DND-41 (cell line): Measurements from ENCODE around the gene PARN.

ENCODE experiments used
- ATAC-seq: fragments of 200-7000 bp; cut with Tn5 transposase; 3 replicates; pipeline ENCODE4 v1.9.1; 2021; ENCODE audit warnings: low read depth; ENCODE audit not compliant: insufficient read depth
- DNase-seq: peaks from one replicate; pipeline ENCODE4 v3.0.0-alpha.2; 2020
- H2AFZ ChIP-seq: 2 replicates; pipeline ENCODE4 v1.6.0; 2012; ENCODE audit warnings: low read depth, low read length
- H3K27ac ChIP-seq: 2 replicates; pipeline ENCODE4 v1.5.1; 2012; ENCODE audit warnings: low read length, inconsistent platforms
- H3K27me3 ChIP-seq: fragments of 200-600 bp; sonication (generic); 2 replicates; pipeline ENCODE4 v1.6.0; 2012; ENCODE audit warnings: low read length, mild to moderate bottlenecking, inconsistent platforms; ENCODE audit not compliant: insufficient read depth, poor library complexity
- H3K36me3 ChIP-seq: 2 replicates; pipeline ENCODE4 v1.5.1; 2012; ENCODE audit warnings: low read length, inconsistent platforms; ENCODE audit not compliant: insufficient read depth
- H3K4me1 ChIP-seq: 2 replicates; pipeline ENCODE4 v1.5.1; 2012; ENCODE audit warnings: mild to moderate bottlenecking, low read length; ENCODE audit not compliant: insufficient read depth
- H3K4me2 ChIP-seq: 2 replicates; pipeline ENCODE4 v1.6.0; 2012; ENCODE audit warnings: mild to moderate bottlenecking, moderate library complexity, low read length, inconsistent platforms; ENCODE audit not compliant: insufficient read depth
- H3K4me3 ChIP-seq, 2 experiments: fragments of 200-600 bp in 1 of 2; shearing (Covaris generic) in 1 of 2; 2 replicates each; pipeline ENCODE4 v1.5.1; 2012 to 2016; ENCODE audit warnings: inconsistent platforms in 2 of 2, low read length in 2 of 2, mild to moderate bottlenecking in 2 of 2, low read depth in 1 of 2, moderate library complexity in 1 of 2
- H3K79me2 ChIP-seq: 2 replicates; pipeline ENCODE4 v1.6.0; 2012; ENCODE audit warnings: low read length, inconsistent platforms; ENCODE audit not compliant: insufficient read depth
- H3K9ac ChIP-seq: 2 replicates; pipeline ENCODE4 v1.6.0; 2012; ENCODE audit warnings: low read depth, mild to moderate bottlenecking, inconsistent platforms, low read length, moderate library complexity
- H3K9me3 ChIP-seq: 2 replicates; pipeline ENCODE4 v1.5.1; 2012; ENCODE audit warnings: low read length, moderate library complexity, mild to moderate bottlenecking, inconsistent platforms; ENCODE audit not compliant: insufficient read depth, severe bottlenecking
- H4K20me1 ChIP-seq: 2 replicates; pipeline ENCODE4 v1.6.0; 2012; ENCODE audit warnings: low read length; ENCODE audit not compliant: insufficient read depth
- EZH2 ChIP-seq: IDR thresholded peaks from 3 replicates; pipeline ENCODE4 v1.6.1; 2012; ENCODE audit warnings: borderline replicate concordance, low read depth, mild to moderate bottlenecking, moderate library complexity, low read length, inconsistent platforms; ENCODE audit not compliant: severe bottlenecking
- TF ChIP-seq, protein P1 (sequence below): IDR thresholded peaks from 2 replicates; pipeline ENCODE4 v1.5.1; 2012; ENCODE audit warnings: borderline replicate concordance, low read length, moderate library complexity, mild to moderate bottlenecking; ENCODE audit not compliant: poor library complexity, severe bottlenecking; ENCODE audit errors: extremely low read depth

PARN gene

DNA sequence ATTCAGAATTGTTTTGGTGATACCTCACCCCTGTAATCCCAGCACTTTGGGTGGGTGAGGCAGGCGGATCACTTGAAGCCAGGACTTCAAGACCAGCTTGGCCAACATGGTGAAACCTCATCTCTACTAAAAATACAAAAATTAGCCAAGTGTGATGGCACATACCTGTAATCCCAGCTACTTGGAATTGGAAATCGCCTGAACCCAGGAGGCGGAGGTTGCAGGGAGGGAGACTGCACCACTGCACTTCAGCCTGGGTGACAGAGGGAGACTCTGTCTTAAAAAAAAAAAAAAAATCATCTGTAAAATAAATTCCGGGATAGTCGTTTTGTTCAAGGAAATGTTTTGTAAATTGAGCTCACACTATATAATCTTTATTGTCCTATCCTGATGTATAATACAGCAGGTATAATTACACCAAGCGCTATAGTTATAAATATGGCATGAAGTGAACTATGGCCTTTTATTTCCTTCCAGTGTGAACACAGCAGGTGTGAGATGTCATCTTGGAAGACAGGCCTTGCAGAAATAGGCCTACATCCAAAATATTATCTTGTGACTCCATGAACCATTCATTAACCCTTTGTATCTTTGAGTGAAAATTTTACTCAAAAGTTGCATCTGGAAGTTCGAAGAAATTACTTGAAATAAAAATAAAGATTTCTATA, 38.6 kb upstream of the PARN start:
- Histone ChIP-seq H2AFZ (no peak overlapping the region), H3K9ac (no peak overlapping the region), H3K4me3 (no peak overlapping the region), H3K79me2 (no peaks in the 10 kb centered on the region), H3K9me3 (no peaks in the 10 kb centered on the region), H3K36me3 (peaks cover 56% of the 10 kb centered on the region), H4K20me1 (no peaks in the 10 kb centered on the region), H3K27ac (no peak overlapping the region), H3K27me3 (no peaks in the 10 kb centered on the region), H3K4me2 (no peak overlapping the region), H3K4me1 (no peaks in the 10 kb centered on the region)
- no peak for TF ChIP-seq EZH2
- TF ChIP-seq, protein P1, sequence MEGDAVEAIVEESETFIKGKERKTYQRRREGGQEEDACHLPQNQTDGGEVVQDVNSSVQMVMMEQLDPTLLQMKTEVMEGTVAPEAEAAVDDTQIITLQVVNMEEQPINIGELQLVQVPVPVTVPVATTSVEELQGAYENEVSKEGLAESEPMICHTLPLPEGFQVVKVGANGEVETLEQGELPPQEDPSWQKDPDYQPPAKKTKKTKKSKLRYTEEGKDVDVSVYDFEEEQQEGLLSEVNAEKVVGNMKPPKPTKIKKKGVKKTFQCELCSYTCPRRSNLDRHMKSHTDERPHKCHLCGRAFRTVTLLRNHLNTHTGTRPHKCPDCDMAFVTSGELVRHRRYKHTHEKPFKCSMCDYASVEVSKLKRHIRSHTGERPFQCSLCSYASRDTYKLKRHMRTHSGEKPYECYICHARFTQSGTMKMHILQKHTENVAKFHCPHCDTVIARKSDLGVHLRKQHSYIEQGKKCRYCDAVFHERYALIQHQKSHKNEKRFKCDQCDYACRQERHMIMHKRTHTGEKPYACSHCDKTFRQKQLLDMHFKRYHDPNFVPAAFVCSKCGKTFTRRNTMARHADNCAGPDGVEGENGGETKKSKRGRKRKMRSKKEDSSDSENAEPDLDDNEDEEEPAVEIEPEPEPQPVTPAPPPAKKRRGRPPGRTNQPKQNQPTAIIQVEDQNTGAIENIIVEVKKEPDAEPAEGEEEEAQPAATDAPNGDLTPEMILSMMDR: no peak
- DNase-seq: no peak
- no peak for ATAC-seq

DNA sequence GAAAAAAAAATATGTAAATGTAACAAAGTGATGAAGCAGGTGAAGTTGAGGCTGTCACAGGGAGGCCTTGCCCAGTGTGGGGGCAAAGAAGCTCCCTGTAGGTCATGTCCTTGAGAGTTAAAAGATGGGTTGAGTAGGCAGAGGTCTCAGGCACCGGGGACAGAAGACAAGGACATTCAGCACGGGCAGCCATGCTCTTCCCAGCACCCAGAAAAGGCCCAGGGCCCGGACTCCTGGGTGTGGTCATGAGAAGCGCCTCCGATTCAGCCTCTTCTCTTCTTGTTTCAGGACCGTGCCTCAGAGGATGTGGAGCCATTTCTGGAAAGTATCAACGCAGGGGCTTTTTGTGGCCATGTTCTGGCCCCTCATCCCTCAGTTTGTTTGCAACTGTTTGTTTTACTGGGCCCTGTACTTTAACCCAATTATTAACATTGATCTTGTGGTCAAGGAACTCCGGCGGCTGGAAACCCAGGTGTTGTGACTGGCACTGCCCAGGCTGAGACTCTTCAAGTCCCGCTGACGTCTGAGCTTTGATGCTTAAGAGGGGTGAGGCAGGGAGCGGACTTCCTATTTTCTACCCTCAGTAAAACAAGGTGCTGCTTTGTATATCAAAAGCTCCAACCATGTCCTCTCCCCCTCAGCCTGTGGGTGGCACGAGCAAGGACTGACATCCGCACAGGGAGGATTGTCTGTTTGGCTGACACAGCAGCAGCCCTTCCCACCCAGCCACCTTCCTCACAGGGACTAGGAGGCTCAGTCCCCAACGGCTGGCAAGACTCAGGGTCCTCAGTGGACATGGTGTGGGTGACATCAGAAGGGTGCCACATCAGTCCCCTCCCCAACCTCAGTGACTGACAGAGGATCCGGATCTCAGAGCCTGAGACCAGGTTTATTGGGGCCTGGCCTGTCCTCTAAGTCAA, 37.5 kb upstream of the PARN start:
- H3K9ac ChIP-seq: no peak overlapping the region
- no peaks in the 10 kb centered on the region for H3K4me1 ChIP-seq
- H3K79me2 ChIP-seq: no peaks in the 10 kb centered on the region
- ATAC-seq: no peak
- H3K27me3 ChIP-seq: no peaks in the 10 kb centered on the region
- no peak overlapping the region for H3K4me2 ChIP-seq
- no peak overlapping the region for H3K27ac ChIP-seq
- no peak overlapping the region for H3K4me3 ChIP-seq
- no peaks in the 10 kb centered on the region for H4K20me1 ChIP-seq
- no peak for TF ChIP-seq EZH2
- TF ChIP-seq, protein P1: no peak
- H3K9me3 ChIP-seq: no peaks in the 10 kb centered on the region
- no peak for DNase-seq
- H2AFZ ChIP-seq: no peak overlapping the region
- H3K36me3 ChIP-seq: peaks cover 65% of the 10 kb centered on the region

DNA sequence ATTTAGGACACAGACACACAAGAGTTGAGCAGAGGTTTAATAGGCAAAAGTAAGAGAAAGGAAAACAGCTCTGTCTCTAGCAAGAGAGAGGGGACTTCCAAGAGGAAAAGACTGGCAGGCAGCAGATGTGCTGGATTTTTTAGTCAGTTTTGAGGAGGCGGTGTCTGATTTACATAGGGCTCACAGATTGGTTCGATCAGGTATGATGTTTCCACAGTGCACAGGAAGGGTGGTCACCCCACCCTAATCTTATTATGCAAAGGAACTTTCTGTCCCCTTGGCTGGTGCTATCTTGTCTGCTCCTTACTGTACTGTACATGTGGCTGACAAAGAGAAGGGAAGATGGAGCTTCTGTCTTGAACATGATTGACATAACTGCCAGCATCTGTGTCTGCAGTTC, 28.0 kb upstream of the PARN start:
- Histone ChIP-seq H3K36me3 (peaks cover 77% of the 10 kb centered on the region), H3K27ac (no peak overlapping the region), H3K4me3 (no peak overlapping the region), H4K20me1 (no peaks in the 10 kb centered on the region), H2AFZ (no peak overlapping the region), H3K9me3 (no peaks in the 10 kb centered on the region), H3K4me1 (no peaks in the 10 kb centered on the region), H3K4me2 (no peak overlapping the region), H3K79me2 (no peaks in the 10 kb centered on the region), H3K9ac (no peak overlapping the region), H3K27me3 (no peaks in the 10 kb centered on the region)
- TF ChIP-seq, protein P1: no peak
- TF ChIP-seq EZH2: no peak
- DNase-seq (peak; percentile 16), ATAC-seq (peak; percentile 85)
